H9 (cell line): ENCODE results near the gene TARBP1. TPM values are rescaled to one million over a fixed set of nuclear protein-coding genes. Genes with fewer than 3 reads are reported as not detected.
"Not testable (repeated sequence)": the region's sequence is repeated elsewhere in the genome, so short reads cannot be mapped to it uniquely, and the experiment has no call there.

Experiments
- DNase-seq: peaks from one replicate; pipeline ENCODE4 v3.0.0-alpha.2; 2017
- H2AFZ ChIP-seq: one replicate; pipeline ENCODE4 v1.6.1; 2013; ENCODE audit warnings: mild to moderate bottlenecking, low read length, control low read depth, moderate library complexity
- H2AK5ac ChIP-seq: 2 replicates; pipeline ENCODE4 v1.6.1; 2013; ENCODE audit warnings: low read length, control low read depth, mixed read lengths; ENCODE audit not compliant: insufficient read length
- H2BK120ac ChIP-seq: one replicate; pipeline ENCODE4 v1.6.1; 2013; ENCODE audit warnings: low read depth, mild to moderate bottlenecking, low read length, control low read depth, inconsistent platforms; ENCODE audit not compliant: poor library complexity, severe bottlenecking
- H2BK12ac ChIP-seq: 2 replicates; pipeline ENCODE4 v1.6.1; 2013; ENCODE audit warnings: low read length, control low read depth, mixed read lengths, low read depth; ENCODE audit not compliant: insufficient read length
- H2BK15ac ChIP-seq: 2 replicates; pipeline ENCODE4 v1.6.1; 2013; ENCODE audit warnings: low read depth, low read length, control low read depth
- H2BK20ac ChIP-seq: one replicate; pipeline ENCODE4 v1.6.1; 2013; ENCODE audit warnings: low read depth, mild to moderate bottlenecking, low read length, control low read depth, inconsistent platforms; ENCODE audit not compliant: poor library complexity, severe bottlenecking
- H2BK5ac ChIP-seq: 2 replicates; pipeline ENCODE4 v1.6.1; 2013; ENCODE audit warnings: low read length, control low read depth, mixed read lengths; ENCODE audit not compliant: insufficient read length
- H3K14ac ChIP-seq: 2 replicates; pipeline ENCODE4 v1.6.1; 2013; ENCODE audit warnings: low read length, control low read depth; ENCODE audit not compliant: insufficient read depth
- H3K18ac ChIP-seq: 2 replicates; pipeline ENCODE4 v1.6.1; 2013; ENCODE audit warnings: low read depth, mild to moderate bottlenecking, mixed read lengths, low read length, control low read depth; ENCODE audit not compliant: insufficient read length
- H3K23ac ChIP-seq: 2 replicates; pipeline ENCODE4 v1.6.1; 2013; ENCODE audit warnings: low read length, control low read depth, mixed read lengths, low read depth; ENCODE audit not compliant: insufficient read length
- H3K23me2 ChIP-seq: 2 replicates; pipeline ENCODE4 v1.6.1; 2013; ENCODE audit warnings: low read depth, mild to moderate bottlenecking, mixed read lengths, low read length, control low read depth; ENCODE audit not compliant: insufficient read length, poor library complexity, severe bottlenecking
- H3K27ac ChIP-seq: 2 replicates; pipeline ENCODE4 v1.5.1; 2013; ENCODE audit warnings: low read length, control low read depth, mixed read lengths, low read depth; ENCODE audit not compliant: insufficient read length
- H3K27me3 ChIP-seq: 2 replicates; pipeline ENCODE4 v1.6.1; 2013; ENCODE audit warnings: low read length, control low read depth, inconsistent platforms; ENCODE audit not compliant: insufficient read depth
- H3K4ac ChIP-seq: 2 replicates; pipeline ENCODE4 v1.6.1; 2013; ENCODE audit warnings: low read depth, mild to moderate bottlenecking, control low read depth, inconsistent platforms, low read length, moderate library complexity
- H3K4me1 ChIP-seq: 2 replicates; pipeline ENCODE4 v1.6.1; 2013; ENCODE audit warnings: low read length, control low read depth, inconsistent platforms; ENCODE audit not compliant: insufficient read depth
- H3K4me2 ChIP-seq: 2 replicates; pipeline ENCODE4 v1.6.1; 2013; ENCODE audit warnings: low read length, control low read depth, mixed read lengths; ENCODE audit not compliant: insufficient read length, insufficient read depth
- H3K56ac ChIP-seq: 2 replicates; pipeline ENCODE4 v1.6.1; 2013; ENCODE audit warnings: low read depth, mild to moderate bottlenecking, mixed read lengths, low read length, control low read depth; ENCODE audit not compliant: insufficient read length
- H3K79me1 ChIP-seq: 2 replicates; pipeline ENCODE4 v1.6.1; 2013; ENCODE audit warnings: low read depth, mild to moderate bottlenecking, moderate library complexity, low read length, control low read depth, inconsistent platforms; ENCODE audit not compliant: insufficient read depth, poor library complexity, severe bottlenecking
- H3K79me2 ChIP-seq: 2 replicates; pipeline ENCODE4 v1.6.1; 2013; ENCODE audit warnings: low read length, control low read depth, inconsistent platforms; ENCODE audit not compliant: insufficient read depth
- H3K9ac ChIP-seq: 2 replicates; pipeline ENCODE4 v1.6.1; 2013; ENCODE audit warnings: low read length, control low read depth, mixed read lengths; ENCODE audit not compliant: insufficient read length; ENCODE audit errors: extremely low read depth
- H3K9me3 ChIP-seq: one replicate; pipeline ENCODE4 v1.6.1; 2013; ENCODE audit warnings: low read depth, low read length, inconsistent platforms; ENCODE audit not compliant: control insufficient read depth
- H3T11ph ChIP-seq: one replicate; pipeline ENCODE4 v1.6.1; 2013; ENCODE audit warnings: mild to moderate bottlenecking, low read length, control low read depth, inconsistent platforms
- H4K20me1 ChIP-seq: one replicate; pipeline ENCODE4 v1.6.1; 2013; ENCODE audit not compliant: control insufficient read depth, insufficient read length, insufficient read depth
- H4K5ac ChIP-seq: 2 replicates; pipeline ENCODE4 v1.6.1; 2013; ENCODE audit warnings: low read depth, mild to moderate bottlenecking, mixed read lengths, low read length, control low read depth; ENCODE audit not compliant: insufficient read length
- H4K8ac ChIP-seq: replicated peaks from 2 replicates; pipeline ENCODE4 v1.6.1; 2013; ENCODE audit warnings: low read length, control low read depth, mixed read lengths, low read depth; ENCODE audit not compliant: insufficient read length
- H4K91ac ChIP-seq: 2 replicates; pipeline ENCODE4 v1.6.1; 2013; ENCODE audit warnings: low read depth, mild to moderate bottlenecking, moderate library complexity, mixed read lengths, low read length, control low read depth; ENCODE audit not compliant: insufficient read length
- H3K27ac Mint-ChIP-seq, 3 experiments: 2 replicates in 2 of 3; 3 replicates in 1 of 3; pipeline ENCODE4 v1.8.0; 2020 to 2021; ENCODE audit warnings: mixed read lengths in 3 of 3, mild to moderate bottlenecking in 1 of 3, moderate library complexity in 1 of 3
- H3K27me3 Mint-ChIP-seq: 2 replicates; pipeline ENCODE4 v1.8.0; 2021; ENCODE audit warnings: low read depth, mild to moderate bottlenecking, moderate library complexity, mixed read lengths
- H3K36me3 Mint-ChIP-seq, 3 experiments: 2 replicates in 2 of 3; 3 replicates in 1 of 3; pipeline ENCODE4 v1.8.0; 2020 to 2021; ENCODE audit warnings: low read depth in 3 of 3, mixed read lengths in 3 of 3; ENCODE audit not compliant: insufficient read depth in 1 of 3
- H3K4me1 Mint-ChIP-seq, 2 experiments: 2 replicates each; pipeline ENCODE4 v1.8.0; 2020; ENCODE audit warnings: mixed read lengths in 2 of 2
- H3K4me3 Mint-ChIP-seq, 2 experiments: 2 replicates in 1 of 2; 3 replicates in 1 of 2; pipeline ENCODE4 v1.8.0; 2020 to 2021; ENCODE audit warnings: mild to moderate bottlenecking in 2 of 2, mixed read lengths in 2 of 2, moderate library complexity in 1 of 2
- H3K9me3 Mint-ChIP-seq, 2 experiments: 2 replicates in 1 of 2; 3 replicates in 1 of 2; pipeline ENCODE4 v1.8.0; 2020; ENCODE audit warnings: mild to moderate bottlenecking in 2 of 2, mixed read lengths in 2 of 2, moderate library complexity in 1 of 2
- CTCF ChIP-seq: fragments of 200-600 bp; sonication (generic); conservative IDR thresholded peaks from 3 replicates; pipeline ENCODE4 v1.8.0; 2021; ENCODE audit warnings: antibody characterized with exemption, mild to moderate bottlenecking
- WGBS: extraction: QIAGEN DNeasy Blood & Tissue Kit; methylation state at CpG from one replicate; pipeline ENCODE4 v1.1.7; 2013; ENCODE audit warnings: missing lambda C conversion rate, low lambda C conversion rate, mixed read lengths; ENCODE audit not compliant: insufficient read length; ENCODE audit errors: extremely low coverage; 5-methylcytosine and 5-hydroxymethylcytosine counted together
- total RNA-seq: library from RNA; stranded (reverse); gene quantifications from 2 replicates; pipeline ENCODE4 v1.2.1, GENCODE V29; 2021

TARBP1 gene
- total RNA-seq, 1 experiment from 2014 or later = 20.2 TPM

GRCh38 chr1:234357831-234358230 lies 121.1 kb downstream of the TARBP1 start:
- H3K56ac ChIP-seq = no peak overlapping the region
- H3T11ph ChIP-seq = no peak overlapping the region
- Mint-ChIP-seq H3K4me1 (peaks cover 0 to 4% of the 10 kb centered on the region in 2 experiments; a peak in 1 of 4 replicates), H3K9me3 (no peaks in the 10 kb centered on the region), H3K36me3 (no peaks in the 10 kb centered on the region), H3K27me3 (peaks cover 2% of the 10 kb centered on the region), H3K27ac (no peak overlapping the region), H3K4me3 (no peak overlapping the region)
- no peak overlapping the region for H3K4me2 ChIP-seq
- no peak overlapping the region for H2BK5ac ChIP-seq
- H3K79me2 ChIP-seq = no peaks in the 10 kb centered on the region
- no peaks in the 10 kb centered on the region for H3K4me1 ChIP-seq
- no peak overlapping the region for H2BK20ac ChIP-seq
- no peak overlapping the region for H3K18ac ChIP-seq
- H3K14ac ChIP-seq = no peak overlapping the region
- no peaks in the 10 kb centered on the region for H3K79me1 ChIP-seq
- no peak overlapping the region for H4K8ac ChIP-seq
- no peaks in the 10 kb centered on the region for H3K9me3 ChIP-seq
- H3K27me3 ChIP-seq = no peaks in the 10 kb centered on the region
- no peak overlapping the region for H2BK12ac ChIP-seq
- no peak overlapping the region for H4K5ac ChIP-seq
- TF ChIP-seq CTCF = no peak
- no peaks in the 10 kb centered on the region for H4K20me1 ChIP-seq
- H3K9ac ChIP-seq = no peak overlapping the region
- no peak overlapping the region for H2AFZ ChIP-seq
- H3K23ac ChIP-seq = no peak overlapping the region
- H4K91ac ChIP-seq = no peak overlapping the region
- no peak for DNase-seq
- H3K27ac ChIP-seq = no peak overlapping the region
- no peak overlapping the region for H2AK5ac ChIP-seq
- no peaks in the 10 kb centered on the region for H3K23me2 ChIP-seq
- no peak overlapping the region for H2BK15ac ChIP-seq
- no peak overlapping the region for H3K4ac ChIP-seq
- no peak overlapping the region for H2BK120ac ChIP-seq

- H2BK12ac ChIP-seq, H3K23me2 ChIP-seq, H3K79me1 ChIP-seq, H3K4me3 Mint-ChIP-seq, H4K91ac ChIP-seq, H3K27me3 ChIP-seq, H4K20me1 ChIP-seq, H3K18ac ChIP-seq, H3K14ac ChIP-seq, H3K4me1 ChIP-seq, H4K8ac ChIP-seq, H2BK15ac ChIP-seq, DNase-seq, H3K4ac ChIP-seq, H2AK5ac ChIP-seq, H3T11ph ChIP-seq, H3K9me3 Mint-ChIP-seq, H3K27ac ChIP-seq, H2BK120ac ChIP-seq, H3K79me2 ChIP-seq, H3K23ac ChIP-seq, H3K36me3 Mint-ChIP-seq, H3K56ac ChIP-seq, H3K9me3 ChIP-seq, H2BK5ac ChIP-seq, H4K5ac ChIP-seq, H3K27me3 Mint-ChIP-seq, H3K9ac ChIP-seq, H2BK20ac ChIP-seq, H2AFZ ChIP-seq, H3K4me2 ChIP-seq, H3K4me1 Mint-ChIP-seq, H3K27ac Mint-ChIP-seq: not testable (repeated sequence)
- no CpG with 5 or more reads among the region's 35 CpGs for WGBS
Observed at GRCh38 chr1:234356615-234357269, 122.2 kb downstream of the TARBP1 start.
